Esophagus squamous epithelium (tissue), 4 donors: ENCODE measurements around the gene AQP1.

Experiments
- CTCF ChIP-seq, 6 experiments: fragments of 450-650 bp in 4 of 6; fragments of 200-600 bp in 2 of 6; sonication (generic) in 2 of 6; IDR thresholded peaks; one replicate each; pipeline ENCODE4 v1.5.1; 2016 to 2019; ENCODE audit warnings: antibody characterized with exemption in 6 of 6, mild to moderate bottlenecking in 4 of 6, moderate library complexity in 4 of 6
- POLR2A ChIP-seq, 4 donors: fragments of 450-650 bp; IDR thresholded peaks; one replicate each; pipeline ENCODE4 v1.6.1; 2017; ENCODE audit warnings: antibody characterized with exemption in 4 of 4, mild to moderate bottlenecking in 4 of 4, moderate library complexity in 3 of 4

GRCh38 chr7:30926313-30926712 lies 14.7 kb downstream of the AQP1 start:
- TF ChIP-seq CTCF (IDR thresholded peaks at IDR 0.05) (no peak), POLR2A (IDR thresholded peaks at IDR 0.05) (no peak)
